H9 (cell line): ENCODE data around the gene KCNJ10. TPM values are rescaled to one million over a fixed set of nuclear protein-coding genes. Genes with fewer than 3 reads are reported as not detected.

ENCODE experiments used
- DNase-seq: peaks from one replicate; pipeline ENCODE4 v3.0.0-alpha.2; 2017
- H2AFZ ChIP-seq: one replicate; pipeline ENCODE4 v1.6.1; 2013; ENCODE audit warnings: mild to moderate bottlenecking, low read length, control low read depth, moderate library complexity
- H2AK5ac ChIP-seq: 2 replicates; pipeline ENCODE4 v1.6.1; 2013; ENCODE audit warnings: low read length, control low read depth, mixed read lengths; ENCODE audit not compliant: insufficient read length
- H2BK120ac ChIP-seq: one replicate; pipeline ENCODE4 v1.6.1; 2013; ENCODE audit warnings: low read depth, mild to moderate bottlenecking, low read length, control low read depth, inconsistent platforms; ENCODE audit not compliant: poor library complexity, severe bottlenecking
- H2BK12ac ChIP-seq: 2 replicates; pipeline ENCODE4 v1.6.1; 2013; ENCODE audit warnings: low read length, control low read depth, mixed read lengths, low read depth; ENCODE audit not compliant: insufficient read length
- H2BK15ac ChIP-seq: 2 replicates; pipeline ENCODE4 v1.6.1; 2013; ENCODE audit warnings: low read depth, low read length, control low read depth
- H2BK20ac ChIP-seq: one replicate; pipeline ENCODE4 v1.6.1; 2013; ENCODE audit warnings: low read depth, mild to moderate bottlenecking, low read length, control low read depth, inconsistent platforms; ENCODE audit not compliant: poor library complexity, severe bottlenecking
- H2BK5ac ChIP-seq: 2 replicates; pipeline ENCODE4 v1.6.1; 2013; ENCODE audit warnings: low read length, control low read depth, mixed read lengths; ENCODE audit not compliant: insufficient read length
- H3K14ac ChIP-seq: 2 replicates; pipeline ENCODE4 v1.6.1; 2013; ENCODE audit warnings: low read length, control low read depth; ENCODE audit not compliant: insufficient read depth
- H3K18ac ChIP-seq: 2 replicates; pipeline ENCODE4 v1.6.1; 2013; ENCODE audit warnings: low read depth, mild to moderate bottlenecking, mixed read lengths, low read length, control low read depth; ENCODE audit not compliant: insufficient read length
- H3K23ac ChIP-seq: 2 replicates; pipeline ENCODE4 v1.6.1; 2013; ENCODE audit warnings: low read length, control low read depth, mixed read lengths, low read depth; ENCODE audit not compliant: insufficient read length
- H3K23me2 ChIP-seq: 2 replicates; pipeline ENCODE4 v1.6.1; 2013; ENCODE audit warnings: low read depth, mild to moderate bottlenecking, mixed read lengths, low read length, control low read depth; ENCODE audit not compliant: insufficient read length, poor library complexity, severe bottlenecking
- H3K27ac ChIP-seq: 2 replicates; pipeline ENCODE4 v1.5.1; 2013; ENCODE audit warnings: low read length, control low read depth, mixed read lengths, low read depth; ENCODE audit not compliant: insufficient read length
- H3K27me3 ChIP-seq: 2 replicates; pipeline ENCODE4 v1.6.1; 2013; ENCODE audit warnings: low read length, control low read depth, inconsistent platforms; ENCODE audit not compliant: insufficient read depth
- H3K4ac ChIP-seq: 2 replicates; pipeline ENCODE4 v1.6.1; 2013; ENCODE audit warnings: low read depth, mild to moderate bottlenecking, control low read depth, inconsistent platforms, low read length, moderate library complexity
- H3K4me1 ChIP-seq: 2 replicates; pipeline ENCODE4 v1.6.1; 2013; ENCODE audit warnings: low read length, control low read depth, inconsistent platforms; ENCODE audit not compliant: insufficient read depth
- H3K4me2 ChIP-seq: 2 replicates; pipeline ENCODE4 v1.6.1; 2013; ENCODE audit warnings: low read length, control low read depth, mixed read lengths; ENCODE audit not compliant: insufficient read length, insufficient read depth
- H3K56ac ChIP-seq: 2 replicates; pipeline ENCODE4 v1.6.1; 2013; ENCODE audit warnings: low read depth, mild to moderate bottlenecking, mixed read lengths, low read length, control low read depth; ENCODE audit not compliant: insufficient read length
- H3K79me1 ChIP-seq: 2 replicates; pipeline ENCODE4 v1.6.1; 2013; ENCODE audit warnings: low read depth, mild to moderate bottlenecking, moderate library complexity, low read length, control low read depth, inconsistent platforms; ENCODE audit not compliant: insufficient read depth, poor library complexity, severe bottlenecking
- H3K79me2 ChIP-seq: 2 replicates; pipeline ENCODE4 v1.6.1; 2013; ENCODE audit warnings: low read length, control low read depth, inconsistent platforms; ENCODE audit not compliant: insufficient read depth
- H3K9ac ChIP-seq: 2 replicates; pipeline ENCODE4 v1.6.1; 2013; ENCODE audit warnings: low read length, control low read depth, mixed read lengths; ENCODE audit not compliant: insufficient read length; ENCODE audit errors: extremely low read depth
- H3K9me3 ChIP-seq: one replicate; pipeline ENCODE4 v1.6.1; 2013; ENCODE audit warnings: low read depth, low read length, inconsistent platforms; ENCODE audit not compliant: control insufficient read depth
- H3T11ph ChIP-seq: one replicate; pipeline ENCODE4 v1.6.1; 2013; ENCODE audit warnings: mild to moderate bottlenecking, low read length, control low read depth, inconsistent platforms
- H4K20me1 ChIP-seq: one replicate; pipeline ENCODE4 v1.6.1; 2013; ENCODE audit not compliant: control insufficient read depth, insufficient read length, insufficient read depth
- H4K5ac ChIP-seq: 2 replicates; pipeline ENCODE4 v1.6.1; 2013; ENCODE audit warnings: low read depth, mild to moderate bottlenecking, mixed read lengths, low read length, control low read depth; ENCODE audit not compliant: insufficient read length
- H4K8ac ChIP-seq: replicated peaks from 2 replicates; pipeline ENCODE4 v1.6.1; 2013; ENCODE audit warnings: low read length, control low read depth, mixed read lengths, low read depth; ENCODE audit not compliant: insufficient read length
- H4K91ac ChIP-seq: 2 replicates; pipeline ENCODE4 v1.6.1; 2013; ENCODE audit warnings: low read depth, mild to moderate bottlenecking, moderate library complexity, mixed read lengths, low read length, control low read depth; ENCODE audit not compliant: insufficient read length
- H3K27ac Mint-ChIP-seq, 3 experiments: 2 replicates in 2 of 3; 3 replicates in 1 of 3; pipeline ENCODE4 v1.8.0; 2020 to 2021; ENCODE audit warnings: mixed read lengths in 3 of 3, mild to moderate bottlenecking in 1 of 3, moderate library complexity in 1 of 3
- H3K27me3 Mint-ChIP-seq: 2 replicates; pipeline ENCODE4 v1.8.0; 2021; ENCODE audit warnings: low read depth, mild to moderate bottlenecking, moderate library complexity, mixed read lengths
- H3K36me3 Mint-ChIP-seq, 3 experiments: 2 replicates in 2 of 3; 3 replicates in 1 of 3; pipeline ENCODE4 v1.8.0; 2020 to 2021; ENCODE audit warnings: low read depth in 3 of 3, mixed read lengths in 3 of 3; ENCODE audit not compliant: insufficient read depth in 1 of 3
- H3K4me1 Mint-ChIP-seq, 2 experiments: 2 replicates each; pipeline ENCODE4 v1.8.0; 2020; ENCODE audit warnings: mixed read lengths in 2 of 2
- H3K4me3 Mint-ChIP-seq, 2 experiments: 2 replicates in 1 of 2; 3 replicates in 1 of 2; pipeline ENCODE4 v1.8.0; 2020 to 2021; ENCODE audit warnings: mild to moderate bottlenecking in 2 of 2, mixed read lengths in 2 of 2, moderate library complexity in 1 of 2
- H3K9me3 Mint-ChIP-seq, 2 experiments: 2 replicates in 1 of 2; 3 replicates in 1 of 2; pipeline ENCODE4 v1.8.0; 2020; ENCODE audit warnings: mild to moderate bottlenecking in 2 of 2, mixed read lengths in 2 of 2, moderate library complexity in 1 of 2
- whole genome bisulfite sequencing: extraction: QIAGEN DNeasy Blood & Tissue Kit; methylation state at CpG from one replicate; pipeline ENCODE4 v1.1.7; 2013; ENCODE audit warnings: missing lambda C conversion rate, low lambda C conversion rate, mixed read lengths; ENCODE audit not compliant: insufficient read length; ENCODE audit errors: extremely low coverage; 5-methylcytosine and 5-hydroxymethylcytosine counted together
- total RNA-seq: library from RNA; stranded (reverse); gene quantifications from 2 replicates; pipeline ENCODE4 v1.2.1, GENCODE V29; 2021
- TF ChIP-seq, protein P1 (sequence below): fragments of 200-600 bp; sonication (generic); conservative IDR thresholded peaks from 3 replicates; pipeline ENCODE4 v1.8.0; 2021; ENCODE audit warnings: antibody characterized with exemption, mild to moderate bottlenecking

Gene KCNJ10
- total RNA-seq, 1 experiment from 2014 or later: 0.44 TPM

DNA sequence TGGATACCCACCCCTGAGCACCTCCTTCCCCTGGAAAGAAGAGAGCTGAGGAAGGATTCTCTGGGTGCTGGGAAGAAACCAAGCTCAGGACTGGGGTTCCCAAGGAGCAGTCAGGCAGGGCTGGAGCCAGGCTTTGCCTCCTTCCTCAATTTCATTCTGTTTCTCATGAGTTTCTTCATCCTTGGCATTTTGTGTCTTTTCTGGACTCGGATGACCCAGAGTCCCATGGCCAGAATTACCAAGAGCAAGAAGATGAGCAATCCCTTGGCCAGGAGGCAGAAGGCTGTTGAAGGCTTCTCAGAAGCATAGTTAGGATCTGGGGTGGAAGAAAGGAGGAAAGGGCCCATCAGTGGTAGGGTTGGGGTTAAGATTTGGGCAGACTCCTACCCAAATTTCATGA lies 118.4 kb downstream of the KCNJ10 start:
- Mint-ChIP-seq H3K27ac (no peak overlapping the region), H3K36me3 (no peaks in the 10 kb centered on the region), H3K27me3 (peaks cover 23% of the 10 kb centered on the region), H3K4me1 (peaks cover 2 to 5% of the 10 kb centered on the region in 2 experiments), H3K9me3 (no peaks in the 10 kb centered on the region), H3K4me3 (no peak overlapping the region)
- DNase-seq: peak; percentile 8
- Histone ChIP-seq H3K79me1 (no peaks in the 10 kb centered on the region), H2BK20ac (no peak overlapping the region), H3K4me1 (no peaks in the 10 kb centered on the region; the same call in 1 of the 2 replicates), H3K14ac (no peak overlapping the region), H3K27me3 (no peaks in the 10 kb centered on the region; the same call in 1 of the 2 replicates), H3K56ac (no peak overlapping the region), H4K5ac (no peak overlapping the region), H3K9ac (no peak overlapping the region), H4K91ac (no peak overlapping the region), H2BK15ac (no peak overlapping the region), H3K23me2 (no peaks in the 10 kb centered on the region), H3K4me2 (no peak overlapping the region), H2BK120ac (no peak overlapping the region), H3K79me2 (no peaks in the 10 kb centered on the region), H2AK5ac (no peak overlapping the region), H4K8ac (no peak overlapping the region), H4K20me1 (no peaks in the 10 kb centered on the region), H3K23ac (no peak overlapping the region), H2BK12ac (no peak overlapping the region), H3K18ac (no peak overlapping the region), H2AFZ (no peak overlapping the region), H3K27ac (no peak overlapping the region), H3K4ac (no peak overlapping the region), H3K9me3 (no peaks in the 10 kb centered on the region), H3T11ph (no peak overlapping the region), H2BK5ac (no peak overlapping the region)
- TF ChIP-seq, protein P1, sequence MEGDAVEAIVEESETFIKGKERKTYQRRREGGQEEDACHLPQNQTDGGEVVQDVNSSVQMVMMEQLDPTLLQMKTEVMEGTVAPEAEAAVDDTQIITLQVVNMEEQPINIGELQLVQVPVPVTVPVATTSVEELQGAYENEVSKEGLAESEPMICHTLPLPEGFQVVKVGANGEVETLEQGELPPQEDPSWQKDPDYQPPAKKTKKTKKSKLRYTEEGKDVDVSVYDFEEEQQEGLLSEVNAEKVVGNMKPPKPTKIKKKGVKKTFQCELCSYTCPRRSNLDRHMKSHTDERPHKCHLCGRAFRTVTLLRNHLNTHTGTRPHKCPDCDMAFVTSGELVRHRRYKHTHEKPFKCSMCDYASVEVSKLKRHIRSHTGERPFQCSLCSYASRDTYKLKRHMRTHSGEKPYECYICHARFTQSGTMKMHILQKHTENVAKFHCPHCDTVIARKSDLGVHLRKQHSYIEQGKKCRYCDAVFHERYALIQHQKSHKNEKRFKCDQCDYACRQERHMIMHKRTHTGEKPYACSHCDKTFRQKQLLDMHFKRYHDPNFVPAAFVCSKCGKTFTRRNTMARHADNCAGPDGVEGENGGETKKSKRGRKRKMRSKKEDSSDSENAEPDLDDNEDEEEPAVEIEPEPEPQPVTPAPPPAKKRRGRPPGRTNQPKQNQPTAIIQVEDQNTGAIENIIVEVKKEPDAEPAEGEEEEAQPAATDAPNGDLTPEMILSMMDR: no peak
- no CpG with 5 or more reads among the region's 1 CpG for WGBS
